Upper lobe of left lung (tissue), 4 donors: ENCODE data around the gene GET4.

Source experiments
- EP300 ChIP-seq, 4 donors: sonication (generic); formaldehyde crosslinking; IDR thresholded peaks; one replicate each; pipeline ENCODE4 v1.5.1; 2017; ENCODE audit warnings: antibody characterized with exemption in 4 of 4, control low read depth in 2 of 4
- POLR2A ChIP-seq, 4 donors: fragments of 450-650 bp; IDR thresholded peaks; one replicate each; pipeline ENCODE4 v1.5.1; 2016 to 2017; ENCODE audit warnings: antibody characterized with exemption in 4 of 4, mild to moderate bottlenecking in 2 of 4
- POLR2AphosphoS5 ChIP-seq, 2 donors: sonication (generic); formaldehyde crosslinking; IDR thresholded peaks; one replicate each; pipeline ENCODE4 v1.5.1; 2017; ENCODE audit warnings: antibody characterized with exemption in 2 of 2
- TF ChIP-seq, protein P1 (sequence below), 6 experiments: fragments of 450-650 bp in 4 of 6; fragments of 200-600 bp in 2 of 6; sonication (generic) in 2 of 6; IDR thresholded peaks; one replicate each; pipeline ENCODE4 v1.5.1; 2016 to 2019; ENCODE audit warnings: antibody characterized with exemption in 6 of 6

DNA sequence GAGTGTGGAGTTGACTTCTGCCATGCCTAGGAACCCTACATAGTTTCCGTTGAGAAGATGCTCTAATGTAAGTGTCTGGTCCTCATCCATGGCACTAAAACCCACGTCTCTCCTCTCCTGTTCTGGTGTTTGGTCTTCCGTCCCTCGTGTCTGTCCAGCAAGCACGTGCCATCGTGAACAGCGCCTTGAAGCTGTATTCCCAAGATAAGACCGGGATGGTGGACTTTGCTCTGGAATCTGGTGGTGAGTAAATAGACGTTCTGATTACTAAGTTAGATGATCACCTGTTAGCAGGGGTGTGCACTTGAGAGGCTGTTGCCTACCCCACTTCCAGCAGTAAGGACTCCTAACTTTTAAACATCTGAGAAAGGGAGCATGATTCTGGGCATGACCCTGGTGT lies 15.1 kb upstream of the GET4 start:
- no peak for TF ChIP-seq POLR2AphosphoS5 (IDR thresholded peaks at IDR 0.05)
- TF ChIP-seq EP300 (IDR thresholded peaks at IDR 0.05), result no peak
- no peak for TF ChIP-seq POLR2A (IDR thresholded peaks at IDR 0.05)
- TF ChIP-seq, protein P1, sequence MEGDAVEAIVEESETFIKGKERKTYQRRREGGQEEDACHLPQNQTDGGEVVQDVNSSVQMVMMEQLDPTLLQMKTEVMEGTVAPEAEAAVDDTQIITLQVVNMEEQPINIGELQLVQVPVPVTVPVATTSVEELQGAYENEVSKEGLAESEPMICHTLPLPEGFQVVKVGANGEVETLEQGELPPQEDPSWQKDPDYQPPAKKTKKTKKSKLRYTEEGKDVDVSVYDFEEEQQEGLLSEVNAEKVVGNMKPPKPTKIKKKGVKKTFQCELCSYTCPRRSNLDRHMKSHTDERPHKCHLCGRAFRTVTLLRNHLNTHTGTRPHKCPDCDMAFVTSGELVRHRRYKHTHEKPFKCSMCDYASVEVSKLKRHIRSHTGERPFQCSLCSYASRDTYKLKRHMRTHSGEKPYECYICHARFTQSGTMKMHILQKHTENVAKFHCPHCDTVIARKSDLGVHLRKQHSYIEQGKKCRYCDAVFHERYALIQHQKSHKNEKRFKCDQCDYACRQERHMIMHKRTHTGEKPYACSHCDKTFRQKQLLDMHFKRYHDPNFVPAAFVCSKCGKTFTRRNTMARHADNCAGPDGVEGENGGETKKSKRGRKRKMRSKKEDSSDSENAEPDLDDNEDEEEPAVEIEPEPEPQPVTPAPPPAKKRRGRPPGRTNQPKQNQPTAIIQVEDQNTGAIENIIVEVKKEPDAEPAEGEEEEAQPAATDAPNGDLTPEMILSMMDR (IDR thresholded peaks at IDR 0.05), result no peak
